Keratinocyte (primary cell): ENCODE data around the gene ATP6V0A4.

Experiments used
- CTCF ChIP-seq, 3 experiments: IDR thresholded peaks in 1 of 3; conservative IDR thresholded peaks in 1 of 3; optimal IDR thresholded peaks in 1 of 3; 2 replicates in 2 of 3; 3 replicates in 1 of 3; pipeline versions ENCODE3 to v1.5.1; 2011; ENCODE audit warnings: low read length in 3 of 3, mild to moderate bottlenecking in 3 of 3, moderate library complexity in 2 of 3, control low read depth in 1 of 3, inconsistent platforms in 1 of 3; ENCODE audit not compliant: insufficient read depth in 2 of 3; ENCODE audit errors: extremely low read depth in 1 of 3
- EZH2 ChIP-seq: IDR thresholded peaks from one replicate; pipeline ENCODE4 v1.6.1; 2012; ENCODE audit warnings: inconsistent platforms, mild to moderate bottlenecking, low read length, moderate library complexity

DNA sequence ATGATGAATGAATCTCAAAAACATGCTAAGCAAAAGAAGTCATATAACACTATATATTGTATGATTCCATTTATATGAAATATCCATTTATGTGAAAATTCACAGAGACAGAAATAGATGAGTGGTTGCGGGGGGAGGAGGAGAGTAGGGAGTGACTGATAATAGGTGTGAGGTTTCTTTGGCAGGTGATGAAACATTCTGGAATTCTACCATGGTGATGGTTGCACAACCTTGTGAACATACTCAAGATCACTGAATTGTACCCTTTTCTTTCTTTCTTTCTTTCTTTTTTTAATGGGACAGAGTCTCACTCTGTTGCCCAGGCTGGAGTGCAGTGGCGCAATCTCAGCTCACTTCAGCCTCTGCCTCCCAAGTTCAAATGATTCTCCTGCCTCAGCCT lies 107.5 kb downstream of the ATP6V0A4 start:
- TF ChIP-seq CTCF (optimal IDR thresholded peaks at IDR 0.05 in 1 of 3, IDR thresholded peaks at IDR 0.05 in 1 of 3, conservative IDR thresholded peaks at IDR 0.05 in 1 of 3; ENCODE audit: extremely low read depth in 1 of 3, insufficient read depth in 2 of 3, low read length in 3 of 3) = no peak
- TF ChIP-seq EZH2 = no peak
